GM19328 (cell line): ENCODE measurements around the gene COBL.

Source experiments
- ATAC-seq: cut with Tn5 transposase; IDR thresholded peaks from one replicate; pipeline ENCODE4 v1.9.1; 2021; ENCODE audit warnings: mild to moderate bottlenecking, moderate library complexity; ENCODE audit not compliant: unreplicated experiment

COBL gene, protein sequence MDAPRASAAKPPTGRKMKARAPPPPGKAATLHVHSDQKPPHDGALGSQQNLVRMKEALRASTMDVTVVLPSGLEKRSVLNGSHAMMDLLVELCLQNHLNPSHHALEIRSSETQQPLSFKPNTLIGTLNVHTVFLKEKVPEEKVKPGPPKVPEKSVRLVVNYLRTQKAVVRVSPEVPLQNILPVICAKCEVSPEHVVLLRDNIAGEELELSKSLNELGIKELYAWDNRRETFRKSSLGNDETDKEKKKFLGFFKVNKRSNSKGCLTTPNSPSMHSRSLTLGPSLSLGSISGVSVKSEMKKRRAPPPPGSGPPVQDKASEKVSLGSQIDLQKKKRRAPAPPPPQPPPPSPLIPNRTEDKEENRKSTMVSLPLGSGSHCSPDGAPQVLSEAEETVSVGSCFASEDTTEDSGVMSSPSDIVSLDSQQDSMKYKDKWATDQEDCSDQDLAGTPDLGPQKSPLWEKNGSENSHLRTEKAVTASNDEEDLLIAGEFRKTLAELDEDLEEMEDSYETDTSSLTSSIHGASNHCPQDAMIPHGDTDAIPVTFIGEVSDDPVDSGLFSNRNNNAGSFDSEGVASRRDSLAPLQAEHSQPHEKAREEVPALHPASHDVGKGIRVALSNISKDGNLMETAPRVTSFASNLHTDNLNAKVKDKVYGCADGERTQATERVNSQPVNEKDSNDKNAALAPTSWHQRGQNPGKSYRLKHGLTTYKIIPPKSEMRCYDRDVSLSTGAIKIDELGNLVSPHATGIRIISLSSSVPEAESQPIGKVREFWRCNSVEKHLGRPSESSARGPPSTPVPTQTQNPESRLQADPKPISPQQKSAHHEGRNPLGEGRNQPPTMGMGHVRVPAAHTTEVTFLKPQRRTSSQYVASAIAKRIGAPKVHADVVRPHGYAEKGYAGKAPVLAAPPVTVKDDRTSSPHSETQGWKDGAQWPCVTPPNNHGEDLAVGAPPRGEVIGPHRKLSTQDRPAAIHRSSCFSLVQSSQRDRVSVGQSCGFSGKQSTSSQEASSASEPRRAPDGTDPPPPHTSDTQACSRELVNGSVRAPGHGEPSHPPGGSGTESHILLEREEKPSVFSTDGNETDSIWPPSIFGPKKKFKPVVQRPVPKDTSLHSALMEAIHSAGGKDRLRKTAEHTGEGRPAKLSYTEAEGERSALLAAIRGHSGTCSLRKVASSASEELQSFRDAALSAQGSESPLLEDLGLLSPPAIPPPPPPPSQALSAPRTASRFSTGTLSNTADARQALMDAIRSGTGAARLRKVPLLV

DNA sequence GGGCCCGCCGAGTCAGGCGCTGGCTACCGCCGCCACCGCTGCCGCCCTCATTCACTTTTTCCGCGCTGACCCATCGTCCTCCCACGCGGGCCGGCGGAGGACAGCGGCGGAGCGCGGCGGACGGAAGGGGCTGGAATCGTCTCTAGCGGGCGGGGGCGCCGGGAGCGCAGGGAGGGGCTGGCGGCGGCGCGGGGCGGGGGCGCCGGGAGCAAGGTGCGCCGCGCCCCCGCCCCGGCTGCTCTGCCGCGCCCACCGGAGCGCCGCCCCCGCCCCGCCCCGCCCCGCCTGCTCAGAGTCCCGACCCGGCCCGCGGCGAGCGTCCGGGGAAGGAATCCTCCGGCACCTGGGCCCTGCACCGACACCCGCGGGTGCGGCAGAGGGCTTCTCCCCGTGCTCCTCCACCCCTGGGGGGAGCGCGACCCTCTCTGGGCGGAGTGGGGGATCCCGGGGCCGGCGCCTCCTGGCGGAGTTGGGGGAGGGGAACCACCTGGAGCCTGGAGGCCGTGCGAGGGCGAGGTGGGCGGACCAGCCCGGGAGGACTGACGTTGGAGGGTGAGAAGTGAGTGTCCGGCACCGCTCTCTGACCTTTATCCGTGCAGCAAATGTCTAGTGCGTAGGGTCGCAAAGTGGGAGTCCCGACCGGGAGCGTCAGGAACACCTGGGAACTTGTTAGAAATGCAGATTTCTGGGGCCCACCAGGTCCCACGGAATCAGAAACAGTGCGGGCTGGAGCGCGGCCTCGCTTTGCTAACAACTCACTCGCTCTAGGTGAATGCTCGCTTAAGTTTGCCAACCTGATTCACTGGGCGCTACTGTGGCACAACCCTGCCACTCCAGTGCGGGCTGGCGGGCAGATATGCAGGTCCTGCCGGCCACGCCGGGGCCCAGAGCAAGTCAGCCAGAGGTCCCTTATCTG, at the start of gene COBL:
TSS of gene COBL (minus strand) at position 144 of the 916 bp plus-strand sequence. CDS start 176 bp downstream, outside the sequence.
- ATAC-seq: no peak

DNA sequence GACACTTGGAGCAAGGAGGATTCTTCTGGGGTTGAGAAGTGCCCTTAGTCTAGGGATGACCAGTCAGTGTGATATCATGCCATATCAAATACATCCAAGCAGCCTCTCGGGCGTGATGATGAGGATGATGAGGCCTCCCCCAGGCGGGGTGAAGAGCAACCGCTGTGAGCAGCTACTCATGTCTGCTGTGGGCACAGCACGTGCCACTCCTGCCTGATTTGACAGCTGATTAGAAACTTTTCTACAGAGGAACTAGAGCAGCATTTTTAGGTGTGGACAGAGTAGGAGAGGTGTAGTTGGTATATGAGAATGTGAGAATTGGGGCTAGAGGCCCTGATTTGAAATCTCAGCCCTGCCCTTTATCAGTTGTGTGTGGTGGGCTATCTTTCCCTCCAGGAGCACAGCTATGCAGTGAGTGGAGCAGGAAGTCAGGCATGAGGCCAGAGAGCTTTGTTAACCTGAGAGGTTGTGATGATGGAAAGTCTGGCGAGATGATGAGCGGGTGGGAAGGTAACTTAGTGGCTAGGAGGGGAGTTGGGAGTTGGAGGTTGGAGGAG, 49.6 kb upstream of the COBL start:
- ATAC-seq: no peak

DNA sequence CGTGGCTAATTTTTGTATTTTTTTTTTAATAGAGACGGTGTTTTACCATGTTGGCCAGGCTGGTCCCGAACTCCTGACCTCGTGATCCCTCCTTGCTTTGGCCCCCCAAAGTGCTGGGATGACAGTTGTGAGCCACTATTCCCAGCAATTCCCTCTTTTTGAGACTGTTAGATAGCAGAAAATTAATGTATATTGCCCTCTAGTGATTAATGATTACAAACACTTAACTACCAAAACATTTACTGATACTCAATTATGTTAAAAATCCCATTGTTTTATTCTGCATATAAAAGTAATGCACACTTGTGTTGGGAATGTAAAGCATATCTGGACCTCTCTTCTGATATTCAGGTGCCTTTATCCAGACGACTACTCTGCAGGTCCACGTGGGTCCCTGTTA, 41.2 kb upstream of the COBL start:
- no peak for ATAC-seq

DNA sequence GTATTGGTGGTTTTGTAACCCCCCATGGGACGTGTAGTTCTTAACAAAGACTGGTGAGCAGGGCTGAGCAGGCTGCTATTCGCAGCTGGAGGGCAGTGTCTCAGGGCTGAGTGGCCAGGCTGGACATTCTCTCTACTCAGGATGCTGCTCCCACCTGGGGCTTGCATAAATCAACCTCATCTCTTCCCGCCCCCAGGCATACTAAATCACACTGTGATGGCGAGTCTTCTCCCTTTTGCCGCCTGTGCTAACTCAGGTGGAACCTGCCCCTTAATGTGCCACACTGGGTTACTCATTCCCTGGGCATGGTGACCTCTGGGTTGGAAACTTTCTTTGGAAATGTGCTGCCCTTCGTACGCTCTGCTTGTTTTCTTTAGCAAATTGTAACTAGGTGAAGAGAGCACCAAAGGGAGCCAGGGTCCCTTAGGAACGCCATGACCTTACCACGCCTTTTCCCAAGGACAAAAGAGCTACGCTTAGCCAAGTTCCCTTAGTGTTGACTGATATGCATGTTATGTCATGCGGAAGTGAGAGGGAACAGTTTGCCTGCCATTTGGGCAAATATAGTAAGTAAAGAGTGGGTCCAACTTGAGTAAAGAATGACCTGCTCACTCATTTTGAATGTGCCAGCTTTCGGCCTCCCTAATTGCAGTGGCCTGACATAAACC, 40.4 kb upstream of the COBL start:
- ATAC-seq: no peak

DNA sequence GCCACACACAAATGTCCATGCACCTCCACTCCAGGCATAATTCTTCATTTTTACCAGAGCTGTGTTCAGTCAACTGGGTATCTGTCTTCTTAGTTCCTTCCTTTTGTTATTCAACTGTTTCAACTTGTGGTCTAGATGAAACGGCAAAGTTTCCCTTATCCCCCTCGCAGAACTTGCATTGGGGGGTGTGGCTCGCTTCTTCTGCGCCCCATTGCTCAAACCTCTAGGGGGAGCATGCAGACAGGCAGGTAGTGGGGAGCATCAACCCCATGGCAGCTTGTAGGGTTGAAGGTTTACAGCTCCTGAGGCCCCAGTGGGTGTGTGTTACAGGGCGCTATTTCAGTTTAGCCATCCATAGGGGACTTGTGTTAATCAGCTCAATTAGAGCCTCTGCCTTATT, 38.3 kb upstream of the COBL start:
- ATAC-seq: no peak

DNA sequence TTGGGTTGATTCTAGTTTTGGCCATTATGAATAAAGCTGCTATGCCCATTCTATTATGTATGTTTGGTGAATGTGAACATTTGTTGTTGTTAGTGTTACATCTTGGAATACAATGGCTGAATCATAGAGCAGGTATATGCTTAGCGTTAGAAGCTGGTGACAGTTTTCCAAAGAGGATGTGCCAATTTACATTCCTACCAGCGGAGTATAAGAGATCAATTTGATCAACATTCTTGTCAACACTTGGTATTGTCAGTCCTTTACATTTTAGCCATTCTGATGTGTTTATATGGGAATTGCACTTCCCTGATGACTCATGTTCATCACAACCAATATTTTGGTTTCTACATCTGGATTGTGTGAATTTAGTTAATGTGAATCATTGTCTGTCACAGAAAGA, 37.8 kb upstream of the COBL start:
- ATAC-seq: no peak

DNA sequence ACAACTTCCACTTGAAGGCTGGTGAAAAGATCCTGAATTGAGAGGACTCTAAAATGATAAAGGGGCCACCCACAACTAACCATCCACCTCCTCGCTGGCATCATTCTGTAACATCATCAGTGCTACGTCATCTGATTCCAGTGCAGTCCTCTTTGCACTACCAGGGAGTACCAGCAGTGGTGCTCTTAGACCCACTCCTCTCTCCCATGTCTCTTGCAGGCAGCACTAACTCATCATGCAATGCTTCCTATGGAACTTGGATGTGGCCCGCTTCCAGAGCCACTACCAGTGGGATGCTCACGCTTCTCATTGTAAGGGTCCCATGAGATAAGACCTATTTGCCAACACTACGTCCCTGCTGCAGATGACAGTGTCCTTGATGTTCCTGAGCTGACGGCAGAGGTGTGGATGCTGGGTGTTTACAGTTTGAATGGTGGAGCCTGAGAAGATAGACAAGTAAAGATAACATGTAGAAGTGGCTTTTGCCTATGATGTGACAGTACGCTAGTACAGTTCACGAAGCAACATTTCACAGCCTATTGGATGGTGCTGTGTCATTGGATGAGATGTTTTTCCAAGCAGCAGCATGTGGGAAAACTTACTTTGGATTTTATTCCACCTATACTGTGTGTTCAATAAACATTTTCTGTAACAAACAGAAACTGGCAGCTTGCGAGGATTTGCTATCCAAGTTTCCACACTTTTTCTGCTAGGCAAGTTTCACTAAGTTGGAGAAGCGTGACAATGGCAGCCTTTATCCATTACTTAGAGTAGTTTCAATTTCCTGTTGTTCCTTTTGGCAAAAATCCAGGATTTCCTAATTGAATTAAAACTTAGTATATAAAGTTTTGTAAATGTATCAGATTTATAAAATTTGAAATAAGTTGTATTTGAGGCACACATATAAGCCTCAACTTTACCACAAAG, 35.8 kb upstream of the COBL start:
- ATAC-seq: no peak

DNA sequence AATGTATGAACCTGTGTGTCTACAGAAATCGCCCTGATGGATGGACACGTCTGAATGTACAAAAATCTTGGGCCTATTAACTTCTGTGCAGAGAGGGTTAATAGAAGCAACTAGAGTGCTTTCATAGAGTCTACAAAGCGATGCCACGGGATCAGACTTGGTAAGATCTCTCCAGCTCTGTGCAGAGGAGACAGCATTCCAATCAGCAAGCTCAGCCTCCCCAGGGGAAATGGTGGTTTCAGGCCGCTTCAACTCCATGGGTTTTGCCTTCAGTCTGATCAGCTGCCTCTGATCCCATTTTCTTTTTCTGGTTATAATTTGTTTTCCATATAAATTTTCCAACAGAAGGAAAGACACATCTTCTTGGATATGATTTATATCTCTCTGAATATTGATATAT, 35.1 kb upstream of the COBL start:
- ATAC-seq: no peak

DNA sequence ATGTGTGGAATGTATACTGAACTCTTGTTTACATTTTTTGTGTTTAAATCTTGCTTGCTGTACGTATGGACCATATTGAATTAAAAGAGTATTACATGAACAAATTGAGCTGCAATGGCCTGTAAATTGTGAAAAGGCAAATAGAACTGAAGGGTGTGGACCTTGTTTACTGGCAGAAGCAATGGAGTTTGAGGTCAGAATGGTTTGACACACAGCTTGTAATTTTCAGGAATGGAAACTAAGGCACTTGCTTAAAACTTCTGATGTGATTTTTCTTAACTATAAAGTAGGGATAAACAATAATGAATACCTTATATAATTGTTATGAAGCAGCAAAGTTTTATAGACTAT, 33.9 kb upstream of the COBL start:
- ATAC-seq: no peak

DNA sequence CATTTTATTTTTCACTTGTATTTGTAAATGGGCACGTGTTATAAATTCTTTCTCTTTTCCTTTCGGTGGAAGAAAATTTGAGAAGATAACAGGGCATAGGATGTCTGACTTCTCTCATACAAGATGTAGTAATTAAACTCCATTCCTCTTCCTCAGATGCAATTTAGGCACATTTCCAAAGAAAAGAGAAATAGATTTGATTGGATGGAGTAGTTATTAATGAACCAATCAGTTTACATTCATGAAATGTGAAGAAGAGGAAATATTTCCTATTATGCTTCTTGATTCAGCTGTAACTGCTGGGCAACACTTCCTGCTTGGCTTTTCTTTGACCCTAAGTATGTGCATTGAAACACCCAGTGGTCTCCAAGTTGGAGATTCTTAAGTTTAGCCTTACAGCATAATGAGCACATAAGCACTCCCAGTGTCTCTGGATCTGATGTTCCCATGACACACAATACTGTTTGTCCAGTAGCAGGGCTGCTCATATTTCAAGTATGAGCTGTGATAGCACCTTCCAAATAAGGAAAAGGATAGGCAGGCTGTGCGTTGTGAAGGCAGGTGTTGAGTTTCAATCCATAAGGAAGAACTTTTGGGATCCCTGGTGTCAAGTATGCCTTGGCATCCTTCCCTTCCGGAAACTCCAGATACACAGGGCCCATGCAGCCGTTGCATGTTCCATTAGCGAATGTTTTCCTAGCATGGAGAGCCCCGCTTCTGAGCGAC, 33.4 kb upstream of the COBL start:
- no peak for ATAC-seq

DNA sequence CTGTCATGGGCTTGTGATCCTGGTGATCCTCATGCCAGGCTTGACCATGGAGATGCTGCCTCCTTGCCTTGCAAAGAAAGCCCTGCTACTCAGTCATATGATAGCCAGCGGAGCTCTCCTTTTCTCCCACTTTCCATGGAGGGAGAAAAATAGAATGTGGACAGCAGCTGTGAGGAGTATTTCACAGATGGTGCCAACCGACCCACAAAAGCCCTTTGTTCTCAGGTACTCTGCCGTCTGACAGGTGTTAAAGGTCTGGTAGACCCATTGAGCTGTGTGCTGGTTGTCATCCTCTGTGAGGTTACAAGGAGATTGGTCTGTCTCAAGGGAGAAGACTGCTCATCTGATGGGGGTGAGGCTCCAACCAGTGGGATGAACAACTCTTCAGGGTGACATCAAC, 29.5 kb upstream of the COBL start:
- ATAC-seq: no peak

DNA sequence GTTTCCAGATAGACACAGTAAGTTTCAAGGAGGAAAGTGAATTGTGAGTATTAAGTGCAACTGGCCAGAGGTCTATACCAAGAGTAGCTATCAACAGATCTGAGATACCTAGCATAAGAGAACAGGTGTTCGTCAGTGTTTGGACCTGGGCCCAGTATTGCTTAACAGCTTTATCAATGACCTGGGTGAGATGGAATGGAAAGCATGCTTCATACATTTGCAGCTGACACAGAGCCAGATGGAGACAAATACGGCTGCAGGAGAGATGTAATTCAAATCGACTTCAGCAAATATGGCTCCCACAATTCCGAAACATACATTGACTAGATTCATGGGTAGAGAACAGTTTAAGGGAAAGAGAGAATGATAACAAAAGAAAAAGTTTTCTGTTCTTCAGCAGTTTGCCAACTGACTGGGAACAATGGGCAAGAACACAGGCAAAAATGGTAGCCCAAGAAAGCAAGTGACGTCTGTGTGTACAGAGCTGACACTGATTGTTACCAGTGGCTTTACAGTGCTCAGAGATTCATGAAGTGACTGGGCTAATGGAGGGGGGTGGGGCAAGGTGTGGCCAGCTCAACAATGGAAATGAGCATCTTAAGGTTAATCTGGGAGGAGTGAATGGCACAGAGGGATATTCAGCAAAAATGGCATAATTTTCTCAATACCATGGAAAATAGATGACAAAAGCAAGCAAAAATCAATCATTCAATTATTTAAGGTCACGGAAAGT, 28.0 kb upstream of the COBL start:
- no peak for ATAC-seq

DNA sequence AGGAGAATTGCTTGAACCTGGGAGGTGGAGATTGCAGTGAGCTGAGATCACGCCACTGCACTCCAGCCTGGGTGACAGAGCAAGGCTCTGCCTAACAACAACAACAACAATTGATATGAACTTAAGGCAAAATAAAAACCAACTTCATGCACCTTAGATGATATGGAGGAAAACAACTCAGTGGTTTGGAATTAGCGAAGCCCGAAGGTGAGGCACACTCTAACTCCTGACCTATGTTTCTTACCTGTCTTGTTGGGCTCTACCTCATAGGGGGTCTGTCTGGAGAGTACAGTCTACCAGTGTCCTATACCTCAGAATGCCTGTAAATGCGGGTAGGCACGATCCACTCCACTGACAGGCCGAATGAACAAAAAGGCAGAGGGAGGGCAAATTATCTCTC, 24.3 kb upstream of the COBL start:
- no peak for ATAC-seq

DNA sequence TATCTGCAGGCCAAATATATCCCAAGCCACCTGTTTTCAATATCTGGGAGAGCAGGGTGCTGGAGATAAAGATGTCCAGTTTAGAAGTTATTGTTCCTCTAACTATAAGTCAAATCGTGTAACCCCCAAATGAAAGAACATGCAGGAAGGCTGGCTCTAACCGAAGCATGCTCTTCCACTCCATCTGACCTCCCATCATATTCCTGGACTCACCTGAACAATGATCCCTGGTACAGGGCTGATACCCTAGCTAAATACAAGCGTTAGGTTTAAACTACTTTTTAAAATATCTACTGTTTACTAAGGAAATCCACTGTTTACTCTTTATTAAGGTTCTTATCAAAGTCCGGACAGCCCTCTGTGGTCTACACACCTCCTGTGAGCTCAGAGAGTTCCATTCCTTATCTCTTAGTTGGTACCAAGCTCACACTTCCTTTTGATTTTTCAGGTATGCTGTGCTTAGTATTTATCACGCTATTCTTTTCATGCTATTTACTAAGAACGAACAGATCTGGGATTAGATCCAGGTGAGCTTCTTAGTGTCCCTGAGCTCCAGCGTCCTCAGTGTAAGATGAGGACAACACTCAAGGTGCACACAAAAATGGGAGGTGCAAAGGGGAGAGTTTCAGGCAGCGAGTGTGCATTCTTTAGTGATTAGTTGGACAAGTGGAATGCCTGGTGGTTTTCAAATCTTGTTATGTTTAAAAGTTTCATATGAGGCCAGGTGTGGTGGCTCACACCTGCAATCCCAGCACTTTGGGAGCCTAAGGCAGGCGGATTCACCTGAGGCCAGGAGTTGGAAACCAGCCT, 23.6 kb upstream of the COBL start:
- no peak for ATAC-seq

DNA sequence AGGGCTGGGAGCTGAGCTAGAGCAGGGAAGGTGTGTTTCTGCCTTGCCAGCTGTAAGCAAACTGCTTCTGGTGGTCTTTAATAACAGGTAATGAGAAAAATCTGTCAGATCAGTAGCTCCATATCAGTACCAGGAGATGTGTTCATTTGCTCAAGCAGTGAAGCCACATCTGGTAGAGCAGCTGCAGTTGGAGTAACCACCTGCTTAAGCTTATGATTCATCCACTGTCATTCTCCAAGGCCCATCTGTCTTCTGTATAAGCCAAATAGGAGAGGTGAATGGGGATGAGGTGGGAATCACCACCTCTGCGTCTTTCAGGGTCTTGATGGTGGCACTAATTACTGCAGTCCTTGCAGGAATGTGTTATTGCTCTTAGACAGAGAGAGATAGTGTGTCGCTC, 18.4 kb upstream of the COBL start:
- no peak for ATAC-seq

DNA sequence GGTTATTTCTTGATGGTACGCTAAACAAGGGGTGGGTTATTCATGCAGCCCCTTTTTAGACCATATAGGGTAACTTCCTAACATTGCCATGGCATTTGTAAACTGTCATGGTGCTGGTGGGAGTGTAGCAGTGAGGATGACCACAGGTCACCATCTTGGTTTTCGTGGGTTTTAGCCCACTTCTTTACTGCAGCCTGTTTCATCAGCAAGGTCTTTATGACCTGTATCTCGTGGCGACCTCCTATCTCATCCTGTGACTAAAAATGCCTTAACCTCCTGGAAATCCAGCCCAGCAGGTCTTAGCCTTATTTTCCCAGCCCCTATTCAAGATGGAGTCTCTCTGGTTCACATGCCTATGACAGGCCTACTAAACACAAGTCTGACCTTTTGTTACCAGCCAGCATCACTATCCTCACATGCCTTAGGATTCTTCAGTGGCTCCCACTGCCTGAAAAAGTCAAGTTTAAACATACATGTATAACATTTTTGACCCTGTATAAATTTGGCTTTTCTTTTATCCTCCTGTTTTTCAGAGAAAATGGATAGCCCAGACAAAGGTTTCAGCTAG, 13.2 kb upstream of the COBL start:
- no peak for ATAC-seq
